Kidney epithelial cell (primary cell): ENCODE results near the gene ARHGAP35. TPM values are rescaled to one million over a fixed set of nuclear protein-coding genes. Genes with fewer than 3 reads are reported as not detected.

ENCODE experiments used
- DNase-seq: peaks from one replicate; pipeline ENCODE4 v3.0.0-alpha.2; 2010; ENCODE audit warnings: low read depth
- H3K27me3 ChIP-seq: 2 replicates; pipeline ENCODE4 v1.6.0; 2011; ENCODE audit warnings: low read length; ENCODE audit not compliant: control insufficient read depth, insufficient read depth
- H3K36me3 ChIP-seq: 2 replicates; pipeline ENCODE4 v1.5.1; 2011; ENCODE audit warnings: low read length; ENCODE audit not compliant: control insufficient read depth, insufficient read depth
- H3K4me3 ChIP-seq: 2 replicates; pipeline ENCODE4 v1.5.1; 2011; ENCODE audit warnings: low read depth, mild to moderate bottlenecking, control low read depth, low read length
- total RNA-seq: library from RNA; depleted of rRNA; stranded (reverse); fragments of >200 nt; gene quantifications from 2 replicates; pipeline ENCODE4 v1.2.3, GENCODE V29; 2015
- TF ChIP-seq, protein P1 (sequence below): IDR thresholded peaks from 2 replicates; pipeline ENCODE4 v1.5.1; 2011; ENCODE audit warnings: mild to moderate bottlenecking, moderate library complexity, low read length, control low read depth, inconsistent platforms; ENCODE audit not compliant: insufficient read depth, poor library complexity, severe bottlenecking

The ARHGAP35 gene
- total RNA-seq, 1 donor from 2014 or later: 30.9 TPM

GRCh38 chr19:46885411-46885810, 24.6 kb downstream of the ARHGAP35 start:
- DNase-seq: no peak
- Histone ChIP-seq H3K4me3 (no peak overlapping the region), H3K36me3 (no peaks in the 10 kb centered on the region), H3K27me3 (no peaks in the 10 kb centered on the region)
- TF ChIP-seq, protein P1, sequence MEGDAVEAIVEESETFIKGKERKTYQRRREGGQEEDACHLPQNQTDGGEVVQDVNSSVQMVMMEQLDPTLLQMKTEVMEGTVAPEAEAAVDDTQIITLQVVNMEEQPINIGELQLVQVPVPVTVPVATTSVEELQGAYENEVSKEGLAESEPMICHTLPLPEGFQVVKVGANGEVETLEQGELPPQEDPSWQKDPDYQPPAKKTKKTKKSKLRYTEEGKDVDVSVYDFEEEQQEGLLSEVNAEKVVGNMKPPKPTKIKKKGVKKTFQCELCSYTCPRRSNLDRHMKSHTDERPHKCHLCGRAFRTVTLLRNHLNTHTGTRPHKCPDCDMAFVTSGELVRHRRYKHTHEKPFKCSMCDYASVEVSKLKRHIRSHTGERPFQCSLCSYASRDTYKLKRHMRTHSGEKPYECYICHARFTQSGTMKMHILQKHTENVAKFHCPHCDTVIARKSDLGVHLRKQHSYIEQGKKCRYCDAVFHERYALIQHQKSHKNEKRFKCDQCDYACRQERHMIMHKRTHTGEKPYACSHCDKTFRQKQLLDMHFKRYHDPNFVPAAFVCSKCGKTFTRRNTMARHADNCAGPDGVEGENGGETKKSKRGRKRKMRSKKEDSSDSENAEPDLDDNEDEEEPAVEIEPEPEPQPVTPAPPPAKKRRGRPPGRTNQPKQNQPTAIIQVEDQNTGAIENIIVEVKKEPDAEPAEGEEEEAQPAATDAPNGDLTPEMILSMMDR: no peak

DNA sequence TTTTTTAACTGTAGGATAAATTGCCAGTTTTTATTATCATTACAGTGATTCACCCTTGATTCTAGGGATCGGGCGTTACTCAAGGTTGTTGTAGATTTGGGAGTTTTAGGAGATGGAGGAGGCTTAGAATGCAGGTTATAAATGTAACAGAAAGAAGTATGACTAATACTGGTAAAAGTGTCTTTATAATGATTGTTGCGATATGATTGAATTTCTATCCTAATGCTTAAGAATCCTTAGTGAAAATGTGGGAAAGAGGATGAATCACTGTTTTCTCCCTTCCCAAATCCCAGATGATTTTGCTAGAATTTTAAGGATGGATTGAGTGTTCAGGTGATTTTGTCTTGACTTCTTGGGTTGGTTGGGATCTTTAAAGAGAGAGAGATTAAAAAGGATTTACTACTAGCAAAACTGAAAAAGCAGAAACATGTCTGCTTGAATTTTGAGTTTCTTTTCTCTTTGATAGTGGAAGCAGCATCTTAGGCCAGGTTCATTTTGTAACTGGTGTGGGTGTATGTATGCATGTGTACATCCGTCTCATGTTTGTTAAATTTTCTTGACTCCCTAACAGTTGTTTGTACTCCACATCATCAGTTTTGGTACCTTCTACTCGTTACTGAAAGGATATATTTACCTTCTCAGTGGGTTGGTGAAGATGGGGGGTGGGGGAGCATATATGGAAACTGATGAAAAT, 25.9 kb downstream of the ARHGAP35 start:
- TF ChIP-seq, protein P1: no peak
- Histone ChIP-seq H3K36me3 (no peaks in the 10 kb centered on the region), H3K27me3 (no peaks in the 10 kb centered on the region), H3K4me3 (no peak overlapping the region)
- DNase-seq: no peak

- TF ChIP-seq, protein P1: no peak
- H3K4me3 ChIP-seq: no peak overlapping the region
- H3K36me3 ChIP-seq: no peaks in the 10 kb centered on the region
- no peaks in the 10 kb centered on the region for H3K27me3 ChIP-seq
- DNase-seq: no peak
These were observed 26.5 kb downstream of the ARHGAP35 start for GRCh38 chr19:46887240-46887782.

- TF ChIP-seq, protein P1: no peak
- Histone ChIP-seq H3K27me3 (no peaks in the 10 kb centered on the region), H3K4me3 (no peak overlapping the region), H3K36me3 (no peaks in the 10 kb centered on the region)
- no peak for DNase-seq
These were observed 29.8 kb downstream of the ARHGAP35 start for GRCh38 chr19:46890423-46891170.

DNA sequence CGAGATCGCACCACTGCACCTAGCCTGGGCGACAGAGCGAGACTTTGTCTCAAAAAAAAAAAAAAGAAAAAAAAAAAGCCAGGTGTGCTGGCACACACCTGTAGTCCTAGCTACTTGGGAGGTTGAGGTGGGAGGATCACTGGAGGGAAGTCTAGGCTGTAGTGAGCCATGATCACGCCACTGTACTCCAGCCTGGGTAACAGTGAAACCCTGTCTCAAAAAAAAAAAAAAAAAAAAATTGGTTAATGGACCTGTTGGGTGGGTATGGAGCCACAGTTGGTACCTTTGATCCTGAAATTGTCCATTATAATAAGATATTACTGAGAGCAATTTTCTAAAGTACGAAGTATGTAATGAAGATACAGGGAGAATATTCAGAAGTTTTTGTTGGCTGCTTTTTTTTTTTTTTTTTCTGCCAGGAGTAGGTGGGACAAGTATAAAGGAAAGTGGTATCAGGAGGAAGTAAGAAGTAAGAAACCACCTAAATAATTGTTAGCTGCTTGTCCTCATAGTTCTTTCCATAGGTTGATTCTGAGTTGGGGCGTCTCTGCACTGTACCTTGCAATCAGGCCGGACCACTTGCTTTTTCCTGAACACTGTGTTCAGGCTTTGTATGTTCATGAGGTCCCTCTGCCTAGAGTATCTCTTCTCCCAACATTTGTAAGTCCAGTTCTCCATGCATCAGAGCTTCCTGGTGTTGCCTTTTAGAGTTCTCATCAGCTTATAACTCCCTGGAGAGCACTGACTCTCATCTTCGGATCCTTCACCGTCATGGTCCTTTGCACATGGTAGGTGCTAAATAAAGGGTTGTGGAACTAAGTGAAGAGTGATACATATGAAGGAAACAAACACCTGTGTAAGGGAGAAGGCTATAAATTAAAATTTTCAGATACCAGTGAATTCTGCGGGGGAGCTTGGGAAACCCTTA, 31.7 kb downstream of the ARHGAP35 start:
- no peaks in the 10 kb centered on the region for H3K36me3 ChIP-seq
- DNase-seq: no peak
- TF ChIP-seq, protein P1: no peak
- H3K27me3 ChIP-seq: no peaks in the 10 kb centered on the region
- H3K4me3 ChIP-seq: no peak overlapping the region
